ENCODE measurements around the gene IGF2R.

IGF2R gene

GRCh38 chr6:159973951-159974350 is 5.1 kb downstream of the IGF2R start:
- in situ Hi-C loops (cut with HindIII; ENCODE audit: low sequenced_read_pairs): no loop called here
- DNase-seq (ENCODE audit: low read depth, low spot score): peak; percentile 66
- no peak overlapping the region for H3K4me3 ChIP-seq (ENCODE audit: low read depth, low read length)
- TF ChIP-seq CTCF (IDR thresholded peaks at IDR 0.05; ENCODE audit: low read depth, low read length): no peak

GRCh38 chr6:159974932-159975331 is 6.0 kb downstream of the IGF2R start:
- no peak for DNase-seq (ENCODE audit: low read depth, low spot score)
- TF ChIP-seq CTCF (IDR thresholded peaks at IDR 0.05; ENCODE audit: low read depth, low read length): no peak
- in situ Hi-C loops (cut with HindIII; ENCODE audit: low sequenced_read_pairs): no loop called here
- no peak overlapping the region for H3K4me3 ChIP-seq (ENCODE audit: low read depth, low read length)

GRCh38 chr6:159976686-159977254 is 7.9 kb downstream of the IGF2R start:
- in situ Hi-C loops (cut with HindIII; ENCODE audit: low sequenced_read_pairs): no loop called here
- no peak for DNase-seq (ENCODE audit: low read depth, low spot score)
- no peak overlapping the region for H3K4me3 ChIP-seq (ENCODE audit: low read depth, low read length)
- TF ChIP-seq CTCF (IDR thresholded peaks at IDR 0.05; ENCODE audit: low read depth, low read length): no peak

GRCh38 chr6:159977255-159977903 is 8.5 kb downstream of the IGF2R start:
- DNase-seq (ENCODE audit: low read depth, low spot score): peak; percentile 72
- no peak overlapping the region for H3K4me3 ChIP-seq (ENCODE audit: low read depth, low read length)
- in situ Hi-C loops (cut with HindIII; ENCODE audit: low sequenced_read_pairs): no loop called here
- TF ChIP-seq CTCF (IDR thresholded peaks at IDR 0.05; ENCODE audit: low read depth, low read length): no peak

GRCh38 chr6:159977904-159978268 is 9.0 kb downstream of the IGF2R start:
- in situ Hi-C loops (cut with HindIII; ENCODE audit: low sequenced_read_pairs): no loop called here
- DNase-seq (ENCODE audit: low read depth, low spot score): no peak
- H3K4me3 ChIP-seq (ENCODE audit: low read depth, low read length): no peak overlapping the region
- TF ChIP-seq CTCF (IDR thresholded peaks at IDR 0.05; ENCODE audit: low read depth, low read length): no peak

GRCh38 chr6:159978291-159979135 is 9.6 kb downstream of the IGF2R start:
- in situ Hi-C loops (cut with HindIII; ENCODE audit: low sequenced_read_pairs): no loop called here
- no peak overlapping the region for H3K4me3 ChIP-seq (ENCODE audit: low read depth, low read length)
- DNase-seq (ENCODE audit: low read depth, low spot score): no peak
- no peak for TF ChIP-seq CTCF (IDR thresholded peaks at IDR 0.05; ENCODE audit: low read depth, low read length)

Data from astrocyte of the spinal cord (primary cell).